GM10847 (cell line): Measurements from ENCODE around the gene P3R3URF.

ENCODE experiments used
- POLR2A ChIP-seq: IDR thresholded peaks from 2 replicates; pipeline ENCODE4 v1.6.1; 2011; ENCODE audit not compliant: insufficient read length; ENCODE audit errors: extremely low read depth

The P3R3URF gene

GRCh38 chr1:46184920-46185658 is 8.8 kb upstream of the P3R3URF start:
- TF ChIP-seq POLR2A: no peak

DNA sequence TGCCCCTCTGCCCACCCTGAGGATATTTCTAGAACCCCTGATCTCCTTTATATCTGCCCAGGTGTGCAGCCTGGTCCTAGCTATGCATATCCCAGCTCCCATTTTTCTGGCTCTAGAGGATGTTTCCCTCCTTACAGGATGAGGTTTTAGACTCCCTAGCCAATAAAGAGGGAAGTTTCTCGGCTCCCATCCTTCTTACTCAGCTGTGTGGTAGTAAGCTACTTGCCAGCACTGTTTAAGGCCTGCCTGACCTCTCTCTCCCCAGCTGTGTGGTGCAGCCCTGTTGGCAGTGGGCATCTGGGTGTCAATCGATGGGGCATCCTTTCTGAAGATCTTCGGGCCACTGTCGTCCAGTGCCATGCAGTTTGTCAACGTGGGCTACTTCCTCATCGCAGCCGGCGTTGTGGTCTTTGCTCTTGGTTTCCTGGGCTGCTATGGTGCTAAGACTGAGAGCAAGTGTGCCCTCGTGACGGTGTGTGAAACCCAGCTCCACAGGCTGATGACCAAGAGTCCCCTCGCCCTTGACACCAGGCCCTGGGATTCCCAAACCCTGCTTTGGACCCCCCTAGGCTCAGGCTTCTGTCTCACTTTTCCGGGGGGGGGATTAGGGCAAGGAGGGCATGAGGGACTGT is 7.8 kb upstream of the P3R3URF start:
- TF ChIP-seq POLR2A: no peak

- no peak for TF ChIP-seq POLR2A
These were observed 7.0 kb upstream of the P3R3URF start for GRCh38 chr1:46183079-46183847.

GRCh38 chr1:46181343-46182260 is 5.3 kb upstream of the P3R3URF start:
- TF ChIP-seq POLR2A: no peak

- no peak for TF ChIP-seq POLR2A
These were observed 3.9 kb upstream of the P3R3URF start for GRCh38 chr1:46180082-46180616.

DNA sequence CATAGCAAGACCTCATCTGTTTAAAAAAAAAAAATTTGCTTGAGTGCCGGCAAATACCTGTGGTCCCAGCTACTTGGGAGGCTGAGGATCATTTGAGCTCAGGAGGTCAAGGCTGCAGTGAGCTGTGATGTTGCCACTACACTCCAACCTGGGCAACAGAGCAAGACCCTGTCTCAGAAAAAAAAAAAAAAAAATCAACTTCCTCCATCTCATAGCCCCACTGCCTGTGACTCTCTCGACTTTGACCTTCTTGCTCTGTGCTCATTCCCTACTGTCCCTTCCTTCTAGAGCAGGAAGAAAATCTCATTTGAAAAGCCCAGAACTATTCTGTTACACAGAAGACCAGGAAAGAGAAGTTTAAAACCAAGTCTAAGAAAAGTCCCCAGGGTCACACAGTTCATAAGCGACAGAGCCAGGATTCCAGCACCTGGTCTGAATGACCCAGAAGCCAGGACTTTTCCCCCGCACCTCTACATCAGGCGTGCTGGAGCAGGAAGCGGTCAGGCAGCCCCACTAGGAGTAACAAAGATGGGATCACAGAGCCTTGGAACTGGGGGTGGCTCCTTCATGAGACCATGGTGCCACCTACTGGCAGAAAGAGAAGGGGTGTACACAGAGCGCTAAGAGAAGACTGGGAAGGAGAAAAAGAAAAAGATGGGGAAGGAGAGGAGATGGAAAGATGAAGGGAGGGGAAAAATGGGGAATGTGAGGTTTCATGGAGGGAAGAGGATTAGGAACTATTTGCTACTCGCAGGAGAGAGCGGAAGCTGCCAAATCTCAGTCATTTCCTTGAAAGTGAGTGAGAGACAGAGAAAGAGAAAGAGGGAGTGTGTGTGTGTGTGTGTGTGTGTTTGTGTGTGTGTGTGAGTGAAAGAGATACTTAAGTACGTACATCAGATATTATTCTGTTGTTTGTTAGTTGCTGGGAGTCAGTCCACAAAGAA is 3.1 kb upstream of the P3R3URF start:
- TF ChIP-seq POLR2A: no peak

DNA sequence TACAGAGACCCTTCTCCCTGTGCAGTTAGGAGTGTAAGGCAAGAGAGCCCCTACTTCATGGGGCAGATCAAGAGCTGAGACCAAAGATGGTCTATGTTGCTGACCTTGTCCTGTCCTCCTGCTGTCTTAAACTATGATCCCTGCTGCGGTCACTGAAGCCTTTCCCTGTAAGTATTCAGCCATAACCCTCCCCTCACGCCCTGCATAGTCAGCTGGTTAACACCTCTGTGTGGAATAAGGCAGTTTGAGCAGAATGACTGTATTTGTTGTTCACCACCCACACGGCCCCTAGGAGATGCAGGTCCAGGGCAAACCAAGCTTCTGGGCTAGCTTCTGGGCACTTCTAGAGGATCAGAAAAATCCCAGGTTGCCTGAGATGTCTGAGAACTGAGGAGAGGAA is 1.0 kb downstream of the P3R3URF start:
- TF ChIP-seq POLR2A: no peak

- TF ChIP-seq POLR2A: no peak
These were observed 1.6 kb downstream of the P3R3URF start, which contains the start of gene TSPAN1 for GRCh38 chr1:46174448-46175231. TSS of gene TSPAN1 (plus strand) at chr1:46175087. CDS start at chr1:46181108, 6,021 bp downstream.

DNA sequence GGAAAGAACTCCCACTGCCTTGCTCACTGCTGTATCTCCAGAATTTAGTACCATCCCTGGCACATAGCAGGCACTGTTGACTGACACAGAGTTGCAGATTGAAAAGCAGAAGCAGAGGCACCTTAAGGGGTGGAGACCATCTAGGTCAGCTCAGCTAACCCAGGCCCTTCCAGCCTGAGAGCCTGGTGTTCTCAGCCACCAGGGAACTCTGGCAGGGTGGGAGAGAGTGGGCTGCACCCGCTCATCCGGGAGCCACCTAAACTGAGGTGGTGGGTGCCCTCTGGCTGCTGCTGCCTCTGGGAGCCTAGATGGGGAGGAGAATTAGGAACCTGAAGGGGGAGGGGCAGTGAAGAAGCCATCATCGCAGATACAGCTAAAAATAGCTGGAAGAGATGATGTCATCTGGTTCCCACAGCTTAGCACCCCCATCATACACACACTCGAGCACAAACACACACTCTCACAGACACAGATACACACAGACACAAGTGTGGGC is 2.9 kb downstream of the P3R3URF start:
- TF ChIP-seq POLR2A: no peak

DNA sequence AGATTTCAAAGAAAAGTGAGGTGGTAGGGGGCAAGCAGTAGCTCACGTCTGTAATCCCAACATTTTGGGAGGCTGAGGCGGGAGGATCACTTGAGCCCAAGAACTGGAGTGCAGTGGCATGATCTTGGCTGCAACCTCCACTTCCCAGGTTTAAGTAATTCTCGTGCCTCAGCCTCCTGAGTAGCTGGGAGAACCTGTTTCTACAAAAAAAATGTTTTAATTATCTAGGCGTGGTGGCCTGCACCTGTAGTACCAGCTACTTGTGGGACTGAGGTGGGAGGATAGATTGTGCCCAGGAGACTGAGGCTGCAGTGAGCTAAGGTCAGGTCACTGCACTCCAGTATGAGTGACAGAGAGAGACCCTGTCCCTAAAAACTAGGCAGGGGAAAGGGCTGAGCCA is 4.0 kb downstream of the P3R3URF start:
- no peak for TF ChIP-seq POLR2A

GRCh38 chr1:46171871-46172270 is 4.4 kb downstream of the P3R3URF start:
- no peak for TF ChIP-seq POLR2A

DNA sequence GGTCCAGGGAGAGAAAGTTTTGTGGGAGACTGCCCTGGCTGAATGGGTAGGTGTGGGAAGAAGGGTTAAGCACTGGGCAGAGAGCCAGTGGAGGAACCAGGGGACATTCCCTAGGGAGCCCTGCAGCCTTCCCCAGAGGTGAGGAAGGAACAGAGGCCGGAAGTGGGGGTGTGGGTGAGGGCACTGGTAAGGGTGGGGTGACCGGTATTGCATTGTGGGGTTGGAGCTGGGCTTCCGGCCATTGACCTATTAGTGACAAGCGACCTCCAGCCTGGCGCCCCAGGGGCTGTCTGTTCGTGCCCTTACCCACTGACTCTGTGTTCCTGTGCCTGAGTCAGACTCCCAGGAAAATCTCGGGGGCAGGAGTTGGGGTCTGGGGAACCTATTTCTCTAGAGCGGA is 4.9 kb downstream of the P3R3URF start:
- TF ChIP-seq POLR2A: no peak
